Measurements from ENCODE around the gene TSPAN14. TPM values are rescaled to one million over a fixed set of nuclear protein-coding genes. Genes with fewer than 3 reads are reported as not detected.

The TSPAN14 gene
- total and polyA plus RNA-seq, 2 of the 8 experiments (the other 6 are each of a cell fraction or from before 2014, with no cell fraction given), result 47.4 to 57.8 TPM

DNA sequence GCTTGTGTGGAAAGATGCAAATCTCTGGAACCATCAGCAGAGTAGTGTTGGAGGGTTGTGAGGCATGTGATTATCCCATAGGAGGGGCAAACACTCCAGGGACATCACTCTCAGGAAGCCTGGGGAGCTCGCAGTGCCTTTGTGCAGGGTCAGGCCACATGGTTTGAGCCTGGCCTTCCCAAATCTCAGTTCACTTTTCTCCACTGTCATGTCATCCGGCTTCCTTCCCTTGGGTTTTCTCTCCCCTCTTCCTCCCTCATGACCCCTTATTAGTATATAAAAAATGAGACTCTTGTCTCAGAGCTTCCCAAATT is 20.4 kb downstream of the TSPAN14 start (continued):
- no peak for TF ChIP-seq EP300 (IDR thresholded peaks at IDR 0.05; ENCODE audit: borderline replicate concordance in 1 of 2, low read depth in 2 of 2, low read length in 2 of 2)
- TF ChIP-seq RAD21 (IDR thresholded peaks at IDR 0.05 in 1 of 2, conservative IDR thresholded peaks at IDR 0.05 in 1 of 2; ENCODE audit: low read depth in 2 of 2, low read length in 2 of 2), result no peak
- TF ChIP-seq ZNF274 (IDR thresholded peaks at IDR 0.05; ENCODE audit: borderline replicate concordance, extremely low read depth, low read length), result no peak
- TF ChIP-seq CBX5 (IDR thresholded peaks at IDR 0.05; ENCODE audit: low read depth, low read length), result no peak
- TF ChIP-seq POU5F1 (IDR thresholded peaks at IDR 0.05; ENCODE audit: low read depth, low read length), result no peak
- TF ChIP-seq MAFK (IDR thresholded peaks at IDR 0.05; ENCODE audit: low read depth, low read length), result no peak
- TF ChIP-seq CHD2 (IDR thresholded peaks at IDR 0.05; ENCODE audit: low read length), result no peak
- no peak for TF ChIP-seq SP1 (IDR thresholded peaks at IDR 0.05; ENCODE audit: low read depth, low read length)
- no peak for TF ChIP-seq CBX8 (IDR thresholded peaks at IDR 0.05; ENCODE audit: borderline replicate concordance, low read depth, low read length)
